SK-N-SH treated with all-trans-retinoic acid at 6 μM for 48 hours (cell line): Measurements from ENCODE around the gene RXFP4.

ENCODE experiments used
- CREB5 ChIP-seq: fragments of 250-450 bp; sonication (Bioruptor Pico); IDR thresholded peaks from 2 replicates; pipeline ENCODE4 v1.5.1; 2020; ENCODE audit warnings: low read depth, mild to moderate bottlenecking, moderate library complexity
- PATZ1 ChIP-seq: fragments of 250-450 bp; sonication (Bioruptor Pico); IDR thresholded peaks from 2 replicates; pipeline ENCODE4 v1.8.0; 2020; ENCODE audit warnings: mild to moderate bottlenecking, moderate library complexity, borderline replicate concordance
- POU6F1 ChIP-seq: fragments of 250-450 bp; sonication (Bioruptor Pico); IDR thresholded peaks from 2 replicates; pipeline ENCODE4 v1.8.0; 2021; ENCODE audit warnings: low read depth, mild to moderate bottlenecking, moderate library complexity, borderline replicate concordance
- PPARA ChIP-seq: fragments of 250-450 bp; sonication (Bioruptor Pico); IDR thresholded peaks from 2 replicates; pipeline ENCODE4 v1.5.0; 2020; ENCODE audit warnings: mild to moderate bottlenecking, borderline replicate concordance
- RARB ChIP-seq: fragments of 250-450 bp; sonication (Bioruptor Pico); IDR thresholded peaks from 2 replicates; pipeline ENCODE4 v1.8.0; 2021; ENCODE audit warnings: mild to moderate bottlenecking, moderate library complexity
- TCF4 ChIP-seq: fragments of 250-450 bp; sonication (Bioruptor Pico); IDR thresholded peaks from 2 replicates; pipeline ENCODE4 v1.8.0; 2021; ENCODE audit warnings: mild to moderate bottlenecking, moderate library complexity, borderline replicate concordance
- ZFP3 ChIP-seq: fragments of 250-450 bp; sonication (Bioruptor Pico); IDR thresholded peaks from 2 replicates; pipeline ENCODE4 v1.5.0; 2020; ENCODE audit warnings: mild to moderate bottlenecking, moderate library complexity
- ZNF8 ChIP-seq: fragments of 450-650 bp; formaldehyde crosslinking; IDR thresholded peaks from 2 replicates; pipeline ENCODE4 v1.5.0; 2020; ENCODE audit warnings: mild to moderate bottlenecking, moderate library complexity

- TF ChIP-seq TCF4 (CRISPR knock-in tag) (no peak), POU6F1 (CRISPR knock-in tag) (no peak), CREB5 (no peak), PATZ1 (CRISPR knock-in tag) (no peak), PPARA (CRISPR knock-in tag) (no peak), ZNF8 (CRISPR knock-in tag) (no peak), RARB (CRISPR knock-in tag) (no peak), ZFP3 (CRISPR knock-in tag) (no peak)
Observed at GRCh38 chr1:155913969-155914757, 27.3 kb upstream of the RXFP4 start.
